ENCODE data around the gene AP2S1.

AP2S1 gene

GRCh38 chr19:46798713-46799112, 51.9 kb downstream of the AP2S1 start:
- DNase-seq: no peak

GRCh38 chr19:46797881-46798280, 52.8 kb downstream of the AP2S1 start:
- no peak for DNase-seq

GRCh38 chr19:46791944-46792343, 58.7 kb downstream of the AP2S1 start:
- no peak for DNase-seq

DNA sequence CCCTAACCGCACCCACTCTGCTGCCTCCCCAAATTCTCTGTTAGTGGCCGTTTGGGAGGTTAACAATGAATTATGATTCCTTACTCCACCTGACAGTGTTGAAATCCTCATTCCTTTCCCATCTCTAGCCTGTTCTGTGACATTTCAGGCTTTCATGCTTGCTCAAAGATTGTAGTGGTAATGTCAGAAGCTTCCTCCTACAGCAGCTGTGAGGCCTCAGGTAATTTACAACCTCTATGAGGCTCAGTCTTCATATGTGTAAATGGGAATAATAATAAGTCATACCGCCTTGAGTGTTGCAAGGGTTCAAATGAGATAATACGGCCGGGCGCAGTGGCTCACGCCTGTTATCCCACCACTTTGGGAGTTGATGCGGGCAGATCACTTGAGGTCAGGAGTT, 61.3 kb downstream of the AP2S1 start:
- DNase-seq: no peak

DNA sequence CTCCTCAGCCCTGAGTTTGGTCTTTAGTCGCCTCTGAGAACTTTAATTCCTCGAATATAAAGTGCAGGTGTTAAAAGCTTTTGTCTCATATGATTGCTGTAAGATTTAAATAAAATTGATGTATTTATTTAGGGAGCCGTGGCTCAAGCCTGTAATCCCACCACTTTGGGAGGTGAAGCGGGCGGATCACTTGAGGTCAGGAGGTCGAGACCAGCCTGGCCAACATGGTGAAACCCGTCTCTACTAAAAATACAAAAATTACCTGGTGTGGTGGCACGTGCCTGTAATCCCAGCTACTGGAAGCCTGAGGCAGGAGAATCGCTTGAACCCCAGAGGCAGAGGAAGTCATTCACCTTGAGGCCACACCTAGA, 61.7 kb downstream of the AP2S1 start:
- no peak for DNase-seq

- DNase-seq: peak; percentile 97
Measured at GRCh38 chr19:46788262-46788967, 62.2 kb downstream of the AP2S1 start, which contains the start of gene SLC1A5. TSS of gene SLC1A5 (minus strand) at chr19:46788594. CDS start at chr19:46787965, 629 bp downstream.

Measured in HCEC 1CT (cell line).